ENCODE data around the gene KRTCAP2. TPM values are rescaled to one million over a fixed set of nuclear protein-coding genes. Genes with fewer than 3 reads are reported as not detected.
"Not testable (repeated sequence)": the region's sequence is repeated elsewhere in the genome, so short reads cannot be mapped to it uniquely, and the experiment has no call there.

Gene KRTCAP2
- total and polyA plus RNA-seq, 8 donors, result 91.8 to 238 (median 108) TPM

GRCh38 chr1:155196893-155197638 lies 24.0 kb upstream of the KRTCAP2 start:
- H3K27me3 ChIP-seq, result no peaks in the 10 kb centered on the region
- intact Hi-C loops (cut with DNase I), result no loop called here
- WGBS, 2 donors, result 53 to 59% methylated on average over 20 of the region's 20 CpGs
- no peaks in the 10 kb centered on the region for H3K36me3 ChIP-seq
- TF ChIP-seq CTCF (IDR thresholded peaks at IDR 0.05), result no peak
- ATAC-seq, result peak; percentile 23 to 56 (median 46)
- no peaks in the 10 kb centered on the region for H3K9me3 ChIP-seq
- peak; percentile 78 to 91 (median 85) for DNase-seq
- no peak overlapping the region for H3K4me3 ChIP-seq
- FAIRE-seq, result no peak
- peak overlapping the region; percentile 11 to 61 (median 52) for H3K27ac ChIP-seq
- H3K4me1 ChIP-seq, result peaks cover 9 to 11% (median 9%) of the 10 kb centered on the region in 3 donors

DNA sequence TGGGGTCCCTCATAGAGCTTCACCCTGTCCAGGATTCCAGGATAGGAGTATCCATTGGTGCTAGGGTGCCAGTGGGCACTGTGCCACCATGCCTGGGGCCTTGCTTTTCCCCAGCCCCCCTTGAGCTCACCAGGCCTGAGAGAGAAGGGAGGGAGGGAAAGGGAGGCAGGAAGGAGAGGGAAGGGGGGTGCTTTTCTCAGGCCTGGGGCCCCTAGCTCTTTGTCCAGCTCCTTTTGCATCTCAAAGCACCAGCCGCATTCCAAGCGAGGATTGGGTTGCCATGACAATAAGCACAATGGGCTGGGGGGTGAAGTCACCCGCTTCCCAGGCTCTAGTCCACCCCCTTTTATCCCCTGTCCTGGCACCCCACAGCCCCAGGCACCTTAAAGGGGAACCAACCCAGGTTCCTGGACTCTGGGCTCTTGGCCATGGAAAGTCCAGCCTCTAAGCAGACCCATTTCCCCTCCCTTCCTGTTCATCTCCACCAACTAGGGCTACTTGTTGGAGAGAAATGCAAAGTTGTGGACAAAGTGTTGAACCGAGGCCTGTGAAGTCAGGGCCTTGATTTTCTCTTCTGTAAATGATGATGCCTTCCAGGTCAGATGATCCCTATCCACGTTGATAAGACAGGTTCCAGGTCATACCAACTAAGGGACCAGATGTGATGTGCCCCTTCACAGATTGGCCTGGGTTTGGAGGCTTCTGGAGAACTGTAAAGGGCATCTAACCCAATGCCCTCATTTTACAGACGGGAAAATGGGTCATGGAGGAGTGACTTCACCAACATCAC lies 23.2 kb upstream of the KRTCAP2 start:
- ATAC-seq (no peak), FAIRE-seq (no peak), DNase-seq (peak in 2 of 6 donors; percentile 57 to 58)
- 81 to 86% methylated on average over 6 of the region's 6 CpGs for WGBS, 2 donors
- intact Hi-C loops (cut with DNase I), result no loop called here
- TF ChIP-seq CTCF (IDR thresholded peaks at IDR 0.05), result no peak
- Histone ChIP-seq H3K9me3 (no peaks in the 10 kb centered on the region), H3K36me3 (no peaks in the 10 kb centered on the region), H3K4me1 (peaks cover 9 to 11% (median 9%) of the 10 kb centered on the region in 3 donors), H3K4me3 (no peak overlapping the region), H3K27ac (peak overlapping the region in 3 of 4 donors; percentile 45 to 61 (median 58)), H3K27me3 (no peaks in the 10 kb centered on the region)

DNA sequence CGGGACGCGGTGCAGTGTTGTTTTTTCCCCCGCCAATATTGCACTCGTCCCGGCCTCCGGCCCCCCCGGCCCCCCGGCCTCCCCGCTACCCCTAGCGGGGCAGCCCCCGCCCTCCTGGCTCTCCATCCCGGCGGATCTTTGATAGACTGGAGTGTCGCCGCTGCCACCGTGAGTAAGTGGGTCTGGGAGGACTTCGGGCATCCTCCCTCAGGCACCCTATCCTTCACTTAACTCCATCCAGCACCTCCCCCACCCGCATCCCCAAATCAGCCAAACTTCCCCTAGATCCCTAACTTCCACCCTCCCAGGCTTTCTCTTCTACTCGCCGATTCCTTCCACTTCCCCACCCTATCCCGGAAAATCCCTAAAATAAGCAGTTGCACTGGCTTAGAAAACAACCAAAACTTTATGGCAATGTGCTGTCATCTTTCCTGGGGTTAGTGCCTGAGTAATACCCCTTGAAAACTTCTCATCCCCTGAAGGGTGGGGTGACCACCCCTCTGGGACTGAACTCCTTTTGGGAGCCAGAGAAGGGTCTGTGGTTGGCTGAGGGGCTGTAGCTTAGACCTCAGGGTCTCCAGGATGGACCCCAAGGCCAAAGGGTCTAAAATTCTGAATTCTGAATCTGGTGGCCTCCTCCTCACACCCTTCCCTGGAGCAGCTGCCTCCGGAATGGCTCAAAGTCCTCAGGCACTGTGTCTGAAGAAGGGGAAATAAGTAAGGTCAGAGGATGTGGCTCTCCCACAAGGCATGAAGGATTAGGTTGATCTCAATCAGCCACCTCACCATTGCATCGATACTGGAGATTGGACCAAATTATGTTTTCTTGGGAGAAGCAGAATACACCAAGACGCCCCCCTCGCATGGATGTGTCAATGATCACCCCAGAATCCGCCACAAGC lies 22.3 kb upstream of the KRTCAP2 start:
- H3K4me3 ChIP-seq, result peak overlapping the region in 3 of 4 donors; percentile 10 to 50 (median 46)
- FAIRE-seq (no peak), ATAC-seq (no peak), DNase-seq (peak in 2 of 6 donors; percentile 10 to 22)
- intact Hi-C loops (cut with DNase I), result no loop called here
- WGBS, 2 donors, result 26 to 30% methylated on average over 26 to 27 of the region's 27 CpGs
- H3K27me3 ChIP-seq, result no peaks in the 10 kb centered on the region
- H3K27ac ChIP-seq, result peak overlapping the region in 3 of 4 donors; percentile 77 to 94 (median 93)
- H3K9me3 ChIP-seq, result no peaks in the 10 kb centered on the region
- no peak for TF ChIP-seq CTCF (IDR thresholded peaks at IDR 0.05)
- H3K4me1 ChIP-seq, result peaks cover 9 to 11% (median 9%) of the 10 kb centered on the region in 3 donors
- no peaks in the 10 kb centered on the region for H3K36me3 ChIP-seq

- 14 to 17% methylated on average over 15 to 16 of the region's 16 CpGs for WGBS, 2 donors
- H3K36me3 ChIP-seq; H3K9me3 ChIP-seq; ATAC-seq; FAIRE-seq; H3K27me3 ChIP-seq; intact Hi-C loops (cut with DNase I): not testable (repeated sequence)
- Histone ChIP-seq H3K4me3 (peak overlapping the region in 3 of 4 donors; percentile 11 to 50 (median 46)), H3K4me1 (peaks cover 9 to 11% (median 9%) of the 10 kb centered on the region in 3 donors), H3K27ac (peak overlapping the region; percentile 74 to 94 (median 85))
- DNase-seq, result peak in 1 of 6 donors; percentile 42
These were observed 20.8 kb upstream of the KRTCAP2 start for GRCh38 chr1:155193991-155194240.
